CD4-positive, alpha-beta T cell treated with Interleukin-21 for 1 hour (primary cell): ENCODE measurements around the gene GJA10.

ENCODE experiments used
- DNase-seq: peaks from one replicate; pipeline ENCODE4 v3.0.0-alpha.2; 2020

GJA10 gene

GRCh38 chr6:89917801-89918366 is 23.6 kb downstream of the GJA10 start:
- no peak for DNase-seq

- no peak for DNase-seq
Observed at GRCh38 chr6:89921197-89921596, 26.9 kb downstream of the GJA10 start.

- no peak for DNase-seq
Observed at GRCh38 chr6:89921691-89922090, 27.4 kb downstream of the GJA10 start.

GRCh38 chr6:89924231-89924630 is 30.0 kb downstream of the GJA10 start:
- no peak for DNase-seq

GRCh38 chr6:89925826-89926225 is 31.6 kb downstream of the GJA10 start:
- DNase-seq, result no peak

- DNase-seq, result no peak
Observed at GRCh38 chr6:89927264-89927663, 33.0 kb downstream of the GJA10 start.

- no peak for DNase-seq
Observed at GRCh38 chr6:89927791-89928550, 33.7 kb downstream of the GJA10 start.

- DNase-seq, result no peak
Observed at GRCh38 chr6:89928604-89929003, 34.3 kb downstream of the GJA10 start.

- no peak for DNase-seq
Observed at GRCh38 chr6:89930789-89931188, 36.5 kb downstream of the GJA10 start.

- no peak for DNase-seq
Observed at GRCh38 chr6:89932245-89932802, 38.1 kb downstream of the GJA10 start.

GRCh38 chr6:89934685-89935366 is 40.6 kb downstream of the GJA10 start:
- DNase-seq, result no peak

- DNase-seq, result no peak
Observed at GRCh38 chr6:89936177-89936576, 41.9 kb downstream of the GJA10 start.

GRCh38 chr6:89938014-89938413 is 43.7 kb downstream of the GJA10 start:
- DNase-seq, result no peak

GRCh38 chr6:89939144-89939543 is 44.9 kb downstream of the GJA10 start:
- DNase-seq, result no peak

GRCh38 chr6:89940225-89941027 is 46.2 kb downstream of the GJA10 start:
- peak; percentile 79 for DNase-seq

- DNase-seq, result no peak
Observed at GRCh38 chr6:89941031-89941762, 46.9 kb downstream of the GJA10 start.

GRCh38 chr6:89941763-89942497 is 47.7 kb downstream of the GJA10 start:
- no peak for DNase-seq

- DNase-seq, result no peak
Observed at GRCh38 chr6:89942601-89943000, 48.3 kb downstream of the GJA10 start.

- no peak for DNase-seq
Observed at GRCh38 chr6:89944181-89944755, 50.0 kb downstream of the GJA10 start.

- peak; percentile 44 for DNase-seq
Observed at GRCh38 chr6:89944826-89945407, 50.6 kb downstream of the GJA10 start.
